HG03457 (cell line): Measurements from ENCODE around the gene RUNX1.
"Not testable (repeated sequence)": the region's sequence is repeated elsewhere in the genome, so short reads cannot be mapped to it uniquely, and the experiment has no call there.

Experiments
- ATAC-seq: cut with Tn5 transposase; IDR thresholded peaks from one replicate; pipeline ENCODE4 v1.9.1; 2021; ENCODE audit warnings: moderate number of reproducible peaks; ENCODE audit not compliant: unreplicated experiment

The RUNX1 gene

GRCh38 chr21:34973685-34974084 lies 75.4 kb downstream of the RUNX1 start:
- ATAC-seq: no peak

- ATAC-seq: no peak
Measured at GRCh38 chr21:34971656-34972055, 77.4 kb downstream of the RUNX1 start.

- ATAC-seq: no peak
Measured at GRCh38 chr21:34970566-34970965, 78.5 kb downstream of the RUNX1 start.

- ATAC-seq: no peak
Measured at GRCh38 chr21:34970167-34970500, 79.0 kb downstream of the RUNX1 start.

GRCh38 chr21:34969423-34970166 lies 79.5 kb downstream of the RUNX1 start:
- no peak for ATAC-seq

GRCh38 chr21:34968414-34969333 lies 80.4 kb downstream of the RUNX1 start:
- ATAC-seq: no peak

GRCh38 chr21:34967509-34968289 lies 81.4 kb downstream of the RUNX1 start:
- ATAC-seq: no peak

- not testable (repeated sequence) for ATAC-seq
Measured at GRCh38 chr21:34966881-34967280, 82.2 kb downstream of the RUNX1 start.

- no peak for ATAC-seq
Measured at GRCh38 chr21:34965200-34966174, 83.6 kb downstream of the RUNX1 start.

GRCh38 chr21:34962586-34963222 lies 86.4 kb downstream of the RUNX1 start:
- no peak for ATAC-seq

- no peak for ATAC-seq
Measured at GRCh38 chr21:34962136-34962535, 87.0 kb downstream of the RUNX1 start.

GRCh38 chr21:34960687-34961086 lies 88.4 kb downstream of the RUNX1 start:
- ATAC-seq: no peak

GRCh38 chr21:34959607-34960006 lies 89.5 kb downstream of the RUNX1 start:
- ATAC-seq: no peak

- no peak for ATAC-seq
Measured at GRCh38 chr21:34958040-34958439, 91.1 kb downstream of the RUNX1 start.

GRCh38 chr21:34956416-34957316 lies 92.4 kb downstream of the RUNX1 start:
- no peak for ATAC-seq

GRCh38 chr21:34953950-34954349 lies 95.2 kb downstream of the RUNX1 start:
- no peak for ATAC-seq

GRCh38 chr21:34952701-34953100 lies 96.4 kb downstream of the RUNX1 start:
- no peak for ATAC-seq

GRCh38 chr21:34951868-34952267 lies 97.2 kb downstream of the RUNX1 start:
- not testable (repeated sequence) for ATAC-seq

- ATAC-seq: no peak
Measured at GRCh38 chr21:34950980-34951379, 98.1 kb downstream of the RUNX1 start.
